GM19455 (cell line): Measurements from ENCODE around the gene SSC5D.
"Not testable (repeated sequence)": the region's sequence is repeated elsewhere in the genome, so short reads cannot be mapped to it uniquely, and the experiment has no call there.

ENCODE experiments used
- ATAC-seq: cut with Tn5 transposase; IDR thresholded peaks from one replicate; pipeline ENCODE4 v1.9.1; 2021; ENCODE audit not compliant: unreplicated experiment

Gene SSC5D

DNA sequence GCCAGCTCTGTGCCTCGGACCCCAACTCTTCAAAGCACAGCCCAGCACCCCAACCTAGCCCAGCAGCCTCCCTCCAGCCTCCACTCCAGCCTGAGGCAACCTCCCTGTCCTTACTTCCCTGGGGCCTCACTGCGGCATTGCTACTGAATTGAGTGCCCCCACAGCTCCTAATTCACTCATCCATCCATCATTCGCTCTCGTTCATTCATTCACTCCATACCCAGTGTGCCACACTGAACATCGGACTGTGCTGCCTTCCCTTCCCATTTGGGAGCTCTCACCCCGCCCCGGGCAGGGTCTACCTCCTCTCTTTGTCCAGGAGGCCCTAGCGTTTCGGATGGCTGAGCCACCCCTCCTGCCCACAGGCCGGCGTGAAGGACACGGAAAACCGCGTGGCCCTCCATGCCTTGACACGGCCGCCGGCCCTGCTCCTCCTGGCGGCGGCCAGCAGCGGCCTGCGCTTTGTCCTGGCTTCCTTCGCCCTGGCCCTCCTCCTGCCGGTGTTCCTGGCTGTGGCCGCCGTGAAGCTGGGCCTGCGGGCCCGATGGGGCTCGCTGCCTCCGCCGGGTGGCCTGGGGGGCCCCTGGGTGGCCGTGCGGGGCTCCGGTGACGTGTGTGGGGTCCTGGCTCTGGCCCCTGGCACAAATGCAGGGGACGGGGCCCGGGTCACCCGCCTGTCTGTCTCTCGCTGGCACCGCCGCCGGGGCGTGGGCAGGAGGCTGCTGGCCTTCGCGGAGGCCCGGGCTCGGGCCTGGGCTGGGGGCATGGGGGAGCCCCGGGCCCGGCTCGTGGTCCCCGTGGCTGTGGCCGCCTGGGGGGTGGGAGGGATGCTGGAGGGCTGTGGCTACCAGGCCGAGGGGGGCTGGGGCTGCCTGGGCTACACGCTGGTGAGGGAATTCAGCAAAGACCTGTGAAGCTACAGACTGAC is 1.9 kb upstream of the SSC5D start:
- no peak for ATAC-seq

DNA sequence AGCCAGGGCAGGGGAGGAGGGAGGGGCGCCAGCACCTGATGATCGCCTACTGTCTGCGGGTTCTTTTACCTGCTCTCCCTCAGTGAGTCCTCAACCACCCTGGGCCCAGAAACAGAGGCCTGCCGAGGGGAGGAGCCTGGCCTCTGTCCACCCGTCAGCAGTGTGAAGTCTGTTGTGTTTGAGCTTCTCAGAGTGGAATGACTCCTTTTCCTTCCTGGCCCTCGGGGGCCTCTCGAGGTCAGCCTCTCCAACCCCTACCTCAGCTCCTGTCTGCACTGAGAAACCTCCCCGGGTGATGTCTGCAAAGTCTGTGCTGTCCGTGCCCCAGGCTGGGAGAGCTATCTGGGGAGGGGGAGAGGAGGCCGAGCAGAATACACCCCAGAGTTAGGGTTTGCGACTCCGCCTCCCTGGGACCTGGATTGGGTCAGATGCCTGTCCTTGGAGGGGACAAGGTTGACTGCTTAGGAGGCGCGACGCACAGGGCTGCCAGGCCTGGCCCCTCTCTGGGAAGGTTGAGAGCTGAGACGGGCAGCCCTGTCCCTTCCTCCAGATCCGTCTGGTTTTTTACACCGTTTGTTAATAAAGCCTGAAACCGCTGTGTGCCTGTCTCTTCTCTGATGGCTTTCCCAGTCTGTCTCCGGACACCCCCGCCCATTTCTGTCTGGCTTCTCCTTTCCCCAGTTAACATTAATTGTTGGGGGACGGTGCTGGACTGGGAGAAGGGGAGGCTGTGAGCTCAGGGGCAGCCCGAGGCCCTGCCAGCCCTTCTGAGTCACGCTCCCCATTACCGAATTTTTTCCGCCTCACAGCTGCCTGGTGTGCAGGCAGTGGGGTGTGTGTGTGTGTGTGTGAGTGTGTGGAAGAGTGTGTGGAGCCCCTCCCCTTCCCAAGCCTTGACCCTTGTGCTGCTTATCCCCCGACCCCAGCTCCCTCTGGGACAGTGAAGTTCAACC is 989 bp upstream of the SSC5D start:
- ATAC-seq, result no peak

DNA sequence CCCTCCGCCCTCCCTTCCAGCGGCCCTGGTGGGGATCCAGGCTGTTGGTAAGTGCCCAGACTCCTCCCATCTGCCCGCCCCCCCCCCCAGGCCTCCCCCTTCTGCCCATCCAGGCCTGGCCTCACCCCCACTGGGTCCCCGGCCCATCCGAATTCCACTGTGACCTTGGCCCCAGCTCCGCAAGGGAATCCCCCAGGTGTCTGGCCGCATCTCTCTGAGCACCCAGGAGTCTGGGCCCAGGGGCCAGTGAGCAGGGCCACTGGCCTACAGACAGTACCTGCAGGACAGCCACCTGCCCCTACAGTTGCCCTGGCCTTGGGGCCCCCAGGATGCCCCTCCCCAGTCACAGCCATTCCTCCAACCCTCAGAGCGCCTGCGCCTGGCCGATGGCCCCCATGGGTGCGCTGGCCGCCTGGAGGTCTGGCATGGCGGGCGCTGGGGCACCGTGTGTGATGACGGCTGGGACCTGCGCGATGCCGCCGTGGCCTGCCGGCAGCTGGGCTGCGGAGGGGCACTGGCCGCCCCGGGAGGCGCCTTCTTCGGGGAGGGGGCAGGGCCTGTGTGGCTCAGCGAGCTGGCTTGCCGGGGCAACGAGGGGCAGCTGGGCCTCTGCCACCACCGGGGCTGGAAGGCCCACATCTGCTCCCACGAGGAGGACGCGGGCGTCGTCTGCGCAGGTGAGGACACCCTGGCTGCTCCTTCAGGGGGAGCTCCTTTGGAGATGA is 912 bp downstream of the SSC5D start:
- no peak for ATAC-seq

DNA sequence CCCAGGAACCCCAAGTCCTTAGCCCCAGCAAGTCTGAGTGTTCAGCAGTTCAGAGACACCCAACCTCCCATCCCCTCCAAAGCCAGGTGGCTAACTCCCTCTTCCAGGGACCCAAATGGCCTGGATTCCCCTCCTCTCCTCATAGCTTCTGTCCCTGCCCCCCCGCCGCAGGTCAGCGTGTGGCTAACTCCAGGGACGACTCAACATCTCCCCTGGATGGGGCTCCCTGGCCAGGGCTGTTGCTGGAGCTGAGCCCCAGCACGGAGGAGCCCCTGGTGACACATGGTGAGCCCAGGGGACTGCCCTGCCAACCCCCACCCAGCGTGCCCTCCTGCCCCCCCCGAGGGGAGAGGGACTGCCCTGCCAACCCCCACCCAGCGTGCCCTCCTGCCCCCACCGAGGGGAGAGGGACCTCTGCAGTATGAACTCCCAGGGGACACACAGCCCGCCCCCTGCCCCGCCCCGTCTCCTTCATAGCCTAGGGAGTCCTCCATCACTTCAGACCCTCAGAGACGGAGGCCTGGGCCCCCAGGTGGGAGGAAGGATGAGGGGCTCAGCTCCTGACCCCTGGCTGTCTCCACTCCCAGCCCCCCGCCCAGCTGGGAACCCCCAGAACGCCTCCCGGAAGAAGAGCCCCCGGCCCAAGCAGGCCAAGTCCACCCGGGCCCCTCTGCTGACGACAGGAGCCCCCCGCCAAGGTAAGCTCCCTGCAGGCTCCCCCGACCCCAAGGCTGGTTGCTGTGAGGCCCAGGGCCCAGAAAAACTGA is 1.7 kb downstream of the SSC5D start:
- no peak for ATAC-seq

DNA sequence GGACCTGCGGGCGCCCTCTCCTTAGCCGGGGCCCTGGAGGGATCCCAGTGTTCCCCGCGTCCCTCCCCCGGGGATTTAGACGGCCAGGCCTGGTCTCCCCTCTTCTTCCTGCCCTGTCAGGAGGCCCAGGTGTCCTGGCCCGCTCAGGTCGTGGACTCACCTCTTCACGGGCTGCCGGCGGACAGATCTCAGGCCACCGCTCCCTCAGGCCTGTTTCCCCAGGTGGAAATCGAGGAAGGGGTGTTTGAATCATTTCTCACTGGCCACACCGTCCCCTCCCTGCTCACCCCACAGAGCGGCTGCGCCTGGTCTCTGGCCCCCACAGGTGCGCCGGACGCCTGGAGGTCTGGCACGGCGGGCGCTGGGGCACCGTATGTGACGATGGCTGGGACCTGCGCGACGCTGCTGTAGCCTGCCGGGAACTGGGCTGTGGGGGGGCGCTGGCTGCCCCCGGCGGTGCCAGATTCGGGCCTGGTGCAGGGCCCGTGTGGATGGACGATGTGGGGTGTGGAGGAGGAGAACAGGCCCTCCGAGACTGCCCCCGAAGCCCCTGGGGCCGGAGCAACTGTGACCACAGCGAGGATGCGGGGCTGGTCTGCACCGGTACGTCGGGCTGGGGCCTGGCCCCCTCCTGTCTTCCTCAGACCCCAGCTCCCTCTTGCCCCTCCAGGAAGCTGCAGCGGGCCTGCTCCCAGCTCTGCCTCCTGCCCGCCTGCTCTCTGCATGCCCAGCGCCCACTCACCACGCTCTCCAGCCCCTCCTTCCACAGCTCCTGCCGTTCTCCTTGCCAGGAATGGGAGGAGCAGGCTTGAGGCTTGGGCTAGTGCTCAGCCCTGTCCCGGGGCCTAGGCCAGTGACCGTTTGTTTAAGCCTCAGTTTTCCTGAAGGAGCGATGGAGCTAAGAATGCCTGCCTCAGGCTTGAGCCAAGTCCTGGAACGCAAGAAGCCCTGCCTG is 2.5 kb downstream of the SSC5D start:
- no peak for ATAC-seq

DNA sequence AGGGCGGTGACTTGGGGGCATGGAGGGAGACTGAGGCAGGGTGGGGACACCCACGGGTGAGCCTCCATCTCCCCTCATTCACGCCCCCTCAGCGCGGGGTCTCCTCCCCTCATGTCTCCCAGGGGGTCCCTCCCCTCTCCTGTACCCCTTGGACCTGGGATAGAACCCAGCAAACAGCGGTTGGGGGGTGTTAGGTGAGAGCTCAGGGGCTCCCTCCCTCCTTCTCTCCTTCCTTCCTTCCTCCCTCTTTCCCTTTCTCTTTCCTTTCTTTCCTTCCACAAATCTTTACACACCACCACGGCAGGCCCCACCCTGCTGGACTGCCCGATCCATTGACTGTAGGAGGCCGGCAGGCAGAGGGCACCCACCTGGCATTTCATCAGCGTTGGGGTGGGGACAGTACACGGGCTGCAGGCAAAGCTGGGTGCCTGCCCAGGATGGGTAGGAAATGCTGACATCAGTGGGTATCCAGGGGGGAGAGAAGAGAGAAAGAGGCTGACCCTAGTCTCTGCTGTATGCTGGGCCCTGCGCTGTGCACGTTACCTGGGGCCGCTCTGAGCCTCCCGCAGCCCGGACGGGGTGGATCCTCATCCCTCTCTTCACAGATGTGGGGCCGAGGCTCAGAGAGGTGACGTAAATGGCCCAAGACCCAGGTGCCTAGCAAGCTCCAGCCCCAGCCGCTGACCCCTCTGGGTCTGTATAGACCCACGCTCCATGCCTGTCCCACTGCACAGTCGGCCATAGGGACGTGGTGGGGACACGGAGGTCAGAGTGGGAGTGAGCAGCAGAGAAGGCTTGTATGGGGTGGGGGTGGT is 3.5 kb downstream of the SSC5D start:
- no peak for ATAC-seq

DNA sequence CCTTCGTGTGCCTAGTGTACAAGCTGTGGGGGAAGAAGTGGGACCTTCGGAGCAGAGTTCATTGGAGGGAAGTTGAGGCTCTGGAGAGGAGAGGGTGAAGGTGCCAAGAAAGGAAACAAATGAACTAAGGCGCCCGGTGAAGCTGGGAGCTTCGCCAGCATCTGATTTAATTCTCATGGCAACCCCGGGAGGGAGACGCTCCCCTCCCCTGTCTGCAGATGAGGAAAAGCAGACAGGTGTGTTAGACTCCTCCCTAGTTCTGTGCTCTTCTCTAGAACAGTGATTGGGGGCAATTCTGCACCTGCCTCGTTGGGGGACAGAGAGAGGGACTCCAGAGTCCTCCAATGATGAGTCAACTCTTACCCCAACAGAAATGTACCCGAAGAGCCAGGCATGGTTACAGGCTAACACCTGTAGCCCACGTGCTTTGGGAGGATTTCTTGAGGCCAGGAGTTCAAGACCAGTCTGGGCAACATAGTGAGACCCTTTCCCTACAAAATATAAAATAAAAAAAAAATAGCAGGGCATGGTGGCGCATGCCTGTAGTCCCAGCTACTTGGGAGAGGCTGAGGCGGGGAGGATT is 4.2 kb downstream of the SSC5D start:
- no peak for ATAC-seq

DNA sequence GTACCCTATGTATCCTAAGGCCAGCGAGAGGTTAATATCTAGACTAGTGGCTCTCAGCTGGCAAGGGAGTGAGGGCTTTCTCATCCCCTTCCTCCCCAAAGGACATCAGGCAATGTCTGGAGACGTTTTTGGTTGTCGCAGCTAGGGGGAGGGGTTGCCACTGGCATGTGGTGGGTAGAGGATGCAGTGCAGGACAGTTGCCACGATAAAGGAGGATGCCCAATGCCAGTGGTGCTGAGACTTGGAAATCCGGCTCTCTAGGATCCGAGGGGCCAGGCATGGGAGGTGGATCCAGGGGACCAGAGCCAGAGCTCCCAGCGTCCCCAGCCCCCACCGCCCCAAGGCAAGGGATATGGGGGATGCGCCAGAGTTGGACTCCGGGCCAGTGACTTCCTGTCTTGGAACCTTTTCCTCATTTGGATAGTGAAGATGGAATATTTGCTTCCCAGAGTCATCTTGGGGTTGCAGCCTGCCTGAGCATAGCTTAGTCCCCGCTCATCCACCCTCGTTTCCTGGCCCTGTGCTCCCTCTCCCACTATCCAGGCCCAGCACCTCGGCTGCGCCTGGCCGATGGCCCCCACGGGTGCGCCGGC is 4.9 kb downstream of the SSC5D start:
- ATAC-seq, result no peak

DNA sequence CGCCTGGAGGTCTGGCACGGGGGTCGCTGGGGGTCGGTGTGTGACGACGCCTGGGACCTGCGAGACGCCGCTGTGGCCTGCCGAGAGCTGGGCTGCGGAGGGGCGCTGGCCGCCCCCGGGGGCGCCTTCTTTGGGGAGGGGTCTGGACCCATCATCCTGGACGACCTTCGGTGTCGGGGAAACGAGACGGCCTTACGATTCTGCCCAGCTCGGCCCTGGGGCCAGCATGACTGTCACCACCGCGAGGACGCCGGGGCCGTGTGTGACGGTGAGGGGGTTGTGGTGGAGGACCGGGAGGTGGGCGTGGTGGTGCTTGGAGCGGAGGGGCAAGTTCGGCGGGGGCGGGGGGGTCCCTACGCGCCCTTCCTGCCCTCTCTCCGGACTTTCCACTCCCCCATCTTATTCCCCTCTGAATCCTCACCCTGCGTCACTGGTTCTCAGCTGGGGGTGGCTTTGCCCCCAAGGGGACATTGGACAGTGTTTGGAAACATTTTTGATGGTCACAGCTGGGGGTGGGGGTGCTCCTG is 5.5 kb downstream of the SSC5D start:
- ATAC-seq, result no peak

DNA sequence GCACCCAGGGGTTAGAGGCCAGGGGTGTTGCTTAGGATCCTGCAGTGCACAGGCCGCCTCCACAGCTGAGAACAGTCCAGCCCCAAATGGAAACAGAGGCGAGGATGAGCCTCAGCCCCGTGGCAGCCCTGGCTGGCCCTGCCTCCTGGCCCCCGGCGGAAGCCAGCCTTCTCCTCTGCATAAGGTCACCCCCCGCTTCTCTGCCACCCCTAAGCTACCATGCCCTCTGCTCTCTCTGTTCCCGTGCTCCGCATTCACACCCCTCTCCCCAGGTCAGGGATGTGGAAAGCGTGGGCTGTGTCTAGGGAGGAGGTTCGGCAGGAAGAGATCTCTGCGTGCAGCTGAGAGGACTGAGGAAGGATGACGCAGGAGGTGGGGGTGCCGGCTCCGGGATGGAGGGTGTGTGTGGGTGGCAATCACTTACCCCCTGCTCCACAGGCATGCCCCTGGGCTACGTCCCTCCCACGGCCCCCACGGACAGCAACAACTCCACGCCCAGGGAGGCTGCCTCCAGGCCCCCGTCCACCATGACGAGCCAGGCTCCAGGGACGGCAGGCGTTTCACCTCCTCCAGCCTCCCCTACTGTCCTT is 6.0 kb downstream of the SSC5D start:
- ATAC-seq, result no peak

DNA sequence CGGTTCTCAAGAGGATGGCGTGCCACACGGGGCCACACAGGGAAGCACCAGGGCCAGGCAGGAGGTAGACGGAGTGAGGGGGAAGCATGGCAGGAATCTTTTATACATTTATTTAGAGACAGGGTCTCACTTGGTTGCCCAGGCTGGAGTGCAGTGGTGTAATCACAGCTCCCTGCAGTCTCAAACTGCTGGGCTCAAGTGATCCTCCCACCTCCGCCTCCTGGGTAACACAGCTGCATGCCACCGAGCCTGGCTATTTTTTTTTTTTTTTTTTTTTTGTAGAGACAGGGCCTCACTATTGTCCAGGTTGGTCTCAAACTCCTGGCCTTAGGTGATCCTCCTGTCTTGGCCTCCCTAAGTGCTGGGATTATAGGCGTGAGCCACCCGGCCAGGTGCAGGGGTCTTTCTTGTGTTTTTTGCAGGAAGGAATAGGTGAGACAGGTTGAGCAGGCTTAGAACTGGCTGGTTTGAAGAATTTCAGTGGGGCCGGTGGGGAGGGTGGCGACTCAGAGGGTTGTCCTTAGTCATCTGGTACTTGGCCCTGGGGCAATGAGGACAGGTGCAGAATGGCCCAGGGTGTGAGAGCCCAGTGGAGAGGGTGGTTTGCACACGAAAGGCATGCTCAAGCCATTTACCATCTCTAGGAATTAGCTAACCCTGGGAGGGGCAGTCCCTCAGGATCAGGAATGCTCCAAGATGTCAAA is 7.6 kb downstream of the SSC5D start:
- no peak for ATAC-seq

DNA sequence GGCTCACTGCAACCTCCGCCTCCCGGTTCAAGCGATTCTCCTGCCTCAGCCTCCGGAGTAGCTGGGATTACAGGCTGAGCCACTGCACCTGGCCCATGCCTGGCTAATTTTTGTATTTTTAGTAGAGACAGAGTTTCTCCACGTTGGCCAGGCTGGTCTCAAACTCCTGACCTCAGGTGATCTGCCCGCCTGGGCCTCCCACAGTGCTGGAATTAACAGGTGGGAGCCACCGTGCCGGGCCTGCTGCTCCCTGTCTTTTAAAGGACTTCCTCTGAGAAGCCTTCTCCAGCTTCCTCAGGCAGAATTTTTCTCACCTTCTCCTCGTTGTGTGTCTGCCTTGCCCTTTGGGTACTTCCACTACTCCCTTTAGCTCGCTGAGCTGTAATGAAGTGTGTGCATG is 8.6 kb downstream of the SSC5D start:
- not testable (repeated sequence) for ATAC-seq

DNA sequence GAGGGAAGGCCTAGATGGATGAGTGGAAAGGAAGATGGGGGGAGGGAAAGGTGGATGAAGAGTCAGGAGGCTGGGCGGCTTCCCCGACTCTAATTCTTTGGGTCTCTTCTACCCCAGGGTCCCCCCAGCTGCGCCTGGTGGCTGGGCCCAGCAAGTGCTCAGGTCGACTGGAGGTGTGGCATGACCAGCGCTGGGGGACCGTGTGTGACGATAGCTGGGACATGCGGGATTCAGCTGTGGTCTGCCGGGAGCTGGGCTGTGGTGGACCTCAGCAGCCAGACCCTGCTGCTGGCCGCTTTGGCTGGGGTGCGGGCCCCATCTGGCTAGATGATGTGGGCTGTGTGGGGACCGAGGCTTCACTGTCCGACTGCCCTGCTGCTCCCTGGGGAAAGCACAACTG is 9.5 kb downstream of the SSC5D start:
- no peak for ATAC-seq

DNA sequence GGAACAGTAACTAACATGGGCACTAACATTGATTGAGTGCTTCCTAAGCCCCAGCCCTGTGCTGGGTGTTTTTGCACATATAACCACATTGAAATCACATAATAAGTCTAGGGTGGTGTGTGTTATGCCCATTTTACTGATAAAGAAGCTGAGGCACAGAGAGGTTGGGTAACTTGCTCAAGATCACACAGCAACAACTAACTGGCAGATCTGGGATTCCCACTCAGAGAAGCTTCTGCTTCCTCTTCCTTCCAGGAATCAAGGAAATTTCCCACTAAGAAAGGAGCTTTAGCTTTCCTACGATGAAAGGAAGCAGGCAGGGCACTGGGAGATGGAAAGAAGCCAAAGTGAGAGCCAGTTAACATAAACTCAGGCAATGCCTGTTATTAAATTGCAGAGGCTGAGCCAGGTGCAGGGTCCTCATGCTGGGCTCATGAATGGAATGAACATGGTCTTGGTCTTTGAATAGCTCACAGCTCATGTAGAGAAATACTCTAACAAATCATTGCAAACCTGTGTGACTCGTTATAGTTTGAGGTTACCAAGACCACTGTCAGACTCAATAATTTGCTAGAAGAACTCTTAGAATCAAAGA is 10.1 kb downstream of the SSC5D start:
- no peak for ATAC-seq

DNA sequence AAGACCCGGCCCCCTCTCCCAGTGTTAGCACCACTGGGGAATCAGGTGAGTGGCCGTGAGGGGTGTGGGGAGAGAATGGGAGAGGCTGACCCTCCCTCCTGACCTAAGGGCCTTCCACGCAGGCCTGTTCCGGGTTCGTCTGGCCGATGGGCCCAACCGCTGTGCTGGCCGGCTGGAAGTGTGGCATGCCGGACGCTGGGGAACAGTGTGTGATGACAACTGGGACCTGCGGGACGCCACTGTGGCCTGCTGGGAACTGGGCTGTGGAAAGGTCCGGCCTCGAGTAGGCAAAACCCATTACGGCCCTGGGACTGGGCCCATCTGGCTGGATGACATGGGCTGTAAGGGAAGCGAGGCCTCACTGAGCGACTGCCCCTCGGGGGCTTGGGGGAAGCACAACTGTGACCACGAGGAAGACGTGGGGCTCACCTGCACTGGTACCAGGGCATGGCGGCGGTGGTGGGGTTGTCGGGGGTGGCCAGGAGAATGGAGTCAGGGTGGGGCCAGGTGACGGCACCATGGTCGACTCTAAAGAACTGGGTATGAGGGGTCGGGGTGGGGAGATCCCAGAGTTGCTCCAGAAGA is 12.2 kb downstream of the SSC5D start:
- no peak for ATAC-seq
